ES-I3 (cell line): ENCODE data around the gene RAD51B.

Experiments
- H3K36me3 ChIP-seq: 2 replicates; pipeline ENCODE4 v1.6.1; 2013; ENCODE audit warnings: mild to moderate bottlenecking, low read length, control low read depth, moderate library complexity; ENCODE audit not compliant: insufficient read depth
- H3K4me1 ChIP-seq: 2 replicates; pipeline ENCODE4 v1.6.1; 2013; ENCODE audit warnings: mild to moderate bottlenecking, control low read depth, low read length; ENCODE audit not compliant: insufficient read depth
- H3K9ac ChIP-seq: 2 replicates; pipeline ENCODE4 v1.6.1; 2013; ENCODE audit warnings: low read depth, mild to moderate bottlenecking, low read length, moderate library complexity
- H3K9me3 ChIP-seq: 2 replicates; pipeline ENCODE4 v1.6.1; 2013; ENCODE audit warnings: mild to moderate bottlenecking, low read length, moderate library complexity; ENCODE audit not compliant: control insufficient read depth, insufficient read depth

The RAD51B gene

DNA sequence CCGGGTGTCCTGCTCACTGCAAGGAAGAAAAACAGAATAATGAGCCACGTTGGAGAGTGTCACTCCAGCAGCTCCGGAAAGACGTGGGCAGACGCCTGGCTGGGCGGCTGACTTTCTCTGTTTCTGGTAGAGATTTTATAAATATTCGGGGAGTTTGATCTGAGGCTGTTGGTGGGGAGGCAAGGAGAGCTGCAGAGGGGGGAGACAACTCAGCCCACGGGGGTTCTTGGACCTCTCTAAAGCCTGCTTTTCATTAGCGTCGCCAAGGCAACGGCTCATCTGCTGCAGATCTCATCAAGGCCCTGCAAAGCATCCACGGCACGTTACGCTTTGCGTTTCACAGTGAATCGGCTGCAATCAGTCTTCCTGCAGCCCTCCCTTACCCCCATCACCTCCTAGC, 766.1 kb downstream of the RAD51B start:
- peaks cover 38% of the 10 kb centered on the region for H3K4me1 ChIP-seq
- H3K9ac ChIP-seq, result no peak overlapping the region
- no peaks in the 10 kb centered on the region for H3K36me3 ChIP-seq
- H3K9me3 ChIP-seq, result no peaks in the 10 kb centered on the region

DNA sequence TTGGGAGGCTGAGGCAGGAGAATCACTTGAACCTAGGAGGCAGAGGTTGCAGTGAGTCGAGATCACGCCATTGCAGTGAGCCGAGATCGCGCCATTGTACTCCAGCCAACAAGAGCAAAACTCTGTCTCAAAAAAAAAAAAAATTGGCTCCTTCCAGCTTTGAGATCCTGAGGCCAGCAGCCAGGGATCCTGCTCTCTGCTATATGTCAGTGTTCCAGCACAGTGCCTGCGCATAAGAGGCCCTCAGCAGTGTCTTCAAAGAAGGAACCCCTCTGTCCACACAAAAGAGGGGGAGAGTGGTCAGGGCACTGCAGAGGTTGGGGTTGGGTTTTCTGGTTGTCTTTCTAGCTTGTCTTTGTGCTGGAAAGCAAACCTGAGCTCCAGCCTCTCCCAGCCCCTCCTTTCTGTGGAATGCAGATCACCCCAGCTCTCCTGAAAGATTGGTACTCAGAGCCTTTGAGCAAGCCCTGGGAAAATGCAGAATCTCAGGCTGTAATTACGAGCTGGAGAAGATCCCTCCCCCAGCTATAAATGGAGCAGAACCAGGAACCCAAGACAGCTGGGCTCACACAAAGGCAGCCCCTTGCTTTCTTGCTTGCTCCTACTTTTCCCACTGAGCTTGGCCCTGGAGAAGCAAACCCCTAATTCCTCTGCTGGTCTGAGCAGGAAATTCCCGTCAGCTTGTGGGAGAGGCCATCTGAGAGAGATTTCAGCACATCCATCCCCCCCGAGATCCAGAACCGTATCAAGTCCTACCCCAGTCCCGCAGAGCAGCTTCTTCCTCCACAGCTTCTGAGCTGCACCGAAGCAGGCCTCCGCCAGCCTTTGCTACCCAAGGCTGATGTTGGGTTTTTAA, 767.5 kb downstream of the RAD51B start:
- Histone ChIP-seq H3K9me3 (no peaks in the 10 kb centered on the region), H3K36me3 (no peaks in the 10 kb centered on the region), H3K4me1 (peaks cover 38% of the 10 kb centered on the region), H3K9ac (no peak overlapping the region)

DNA sequence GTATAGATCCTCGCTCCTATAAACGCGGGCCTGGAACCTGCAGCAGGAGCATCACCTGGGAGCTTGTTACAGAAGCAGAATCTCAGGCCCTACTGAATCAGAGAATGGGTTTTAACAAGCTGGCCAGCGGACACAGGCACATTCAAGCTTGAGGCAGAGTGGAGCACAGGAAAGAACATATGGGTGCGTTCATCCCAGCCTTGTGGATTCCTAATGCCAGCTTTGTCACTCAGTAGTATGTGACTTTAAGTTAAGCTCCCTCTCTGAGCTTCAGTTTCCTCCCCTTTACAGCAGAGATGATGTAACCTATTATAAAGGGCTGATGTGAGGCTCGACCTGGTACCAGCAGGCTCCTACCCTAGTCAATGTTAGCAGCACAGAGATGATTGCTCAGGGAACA, 768.4 kb downstream of the RAD51B start:
- H3K9me3 ChIP-seq, result no peaks in the 10 kb centered on the region
- H3K4me1 ChIP-seq, result peaks cover 39% of the 10 kb centered on the region
- no peak overlapping the region for H3K9ac ChIP-seq

GRCh38 chr14:68589447-68590200, 770.0 kb downstream of the RAD51B start:
- H3K9ac ChIP-seq, result no peak overlapping the region

More for the DNA sequence above, 768.4 kb downstream of the RAD51B start:
- H3K36me3 ChIP-seq, result no peaks in the 10 kb centered on the region

GRCh38 chr14:68590201-68590522, 770.6 kb downstream of the RAD51B start:
- H3K9me3 ChIP-seq, result no peaks in the 10 kb centered on the region
- H3K4me1 ChIP-seq, result peaks cover 59% of the 10 kb centered on the region
- H3K36me3 ChIP-seq, result no peaks in the 10 kb centered on the region
- H3K9ac ChIP-seq, result no peak overlapping the region

More at GRCh38 chr14:68589447-68590200, 770.0 kb downstream of the RAD51B start:
- no peaks in the 10 kb centered on the region for H3K9me3 ChIP-seq
- H3K4me1 ChIP-seq, result peaks cover 54% of the 10 kb centered on the region
- no peaks in the 10 kb centered on the region for H3K36me3 ChIP-seq

DNA sequence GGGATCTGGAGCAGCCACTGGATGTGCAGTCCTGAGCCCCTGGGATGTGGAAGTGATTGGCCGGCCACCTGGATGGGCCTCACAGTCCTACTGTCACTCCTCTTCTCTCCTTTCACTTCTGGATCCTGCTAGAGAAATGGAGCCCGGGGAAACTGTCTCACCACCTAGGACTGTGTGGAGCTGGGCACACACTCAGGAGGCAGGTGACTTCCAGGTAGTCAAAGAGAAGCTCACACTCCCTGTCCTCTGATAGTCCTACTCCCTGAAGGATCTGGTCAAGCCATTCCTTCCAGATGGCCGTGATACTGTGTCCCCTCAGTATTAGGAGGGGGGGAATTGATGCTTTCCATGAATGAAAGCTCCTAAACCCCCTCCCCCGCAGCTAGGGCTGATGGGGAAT, 772.2 kb downstream of the RAD51B start:
- no peaks in the 10 kb centered on the region for H3K36me3 ChIP-seq
- no peaks in the 10 kb centered on the region for H3K9me3 ChIP-seq
- H3K4me1 ChIP-seq, result peaks cover 54% of the 10 kb centered on the region
- no peak overlapping the region for H3K9ac ChIP-seq

GRCh38 chr14:68592948-68593556, 773.5 kb downstream of the RAD51B start:
- Histone ChIP-seq H3K9me3 (no peaks in the 10 kb centered on the region), H3K36me3 (no peaks in the 10 kb centered on the region), H3K9ac (no peak overlapping the region), H3K4me1 (peaks cover 45% of the 10 kb centered on the region)

GRCh38 chr14:68593806-68594536, 774.4 kb downstream of the RAD51B start:
- H3K9ac ChIP-seq, result peak overlapping the region; percentile 3; the same call in 1 of the 2 replicates
- no peaks in the 10 kb centered on the region for H3K9me3 ChIP-seq
- no peaks in the 10 kb centered on the region for H3K36me3 ChIP-seq
- H3K4me1 ChIP-seq, result peaks cover 44% of the 10 kb centered on the region

- peaks cover 44% of the 10 kb centered on the region for H3K4me1 ChIP-seq
These were observed 775.3 kb downstream of the RAD51B start for GRCh38 chr14:68594737-68595380.

GRCh38 chr14:68596211-68596610, 776.6 kb downstream of the RAD51B start:
- H3K36me3 ChIP-seq, result no peaks in the 10 kb centered on the region
- no peak overlapping the region for H3K9ac ChIP-seq
- peaks cover 40% of the 10 kb centered on the region for H3K4me1 ChIP-seq
- no peaks in the 10 kb centered on the region for H3K9me3 ChIP-seq

More at GRCh38 chr14:68594737-68595380, 775.3 kb downstream of the RAD51B start:
- H3K9ac ChIP-seq, result no peak overlapping the region
- H3K36me3 ChIP-seq, result no peaks in the 10 kb centered on the region
- no peaks in the 10 kb centered on the region for H3K9me3 ChIP-seq

DNA sequence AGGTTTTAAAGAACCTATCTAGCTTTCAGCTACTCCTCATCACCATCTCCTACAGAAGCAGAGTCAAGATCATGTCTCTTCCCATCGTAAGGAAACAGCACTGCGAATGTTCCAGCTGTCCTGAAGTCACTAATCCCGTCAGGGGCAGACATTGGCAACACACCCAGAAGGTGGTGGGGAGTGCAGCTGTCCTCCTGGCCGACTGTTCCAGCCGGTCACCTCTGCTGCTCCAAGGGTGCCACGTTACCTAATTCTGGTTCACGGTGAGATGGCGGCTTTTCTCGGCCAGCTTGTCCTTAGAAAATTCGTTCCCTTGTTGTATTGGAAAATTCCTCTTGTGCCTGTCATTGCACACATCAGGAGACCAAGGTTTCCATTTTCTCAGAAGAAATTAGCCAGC, 777.1 kb downstream of the RAD51B start:
- H3K4me1 ChIP-seq, result peaks cover 40% of the 10 kb centered on the region
- H3K36me3 ChIP-seq, result no peaks in the 10 kb centered on the region
- no peaks in the 10 kb centered on the region for H3K9me3 ChIP-seq
- no peak overlapping the region for H3K9ac ChIP-seq

- no peaks in the 10 kb centered on the region for H3K36me3 ChIP-seq
- H3K4me1 ChIP-seq, result peaks cover 37% of the 10 kb centered on the region
- H3K9me3 ChIP-seq, result no peaks in the 10 kb centered on the region
- H3K9ac ChIP-seq, result no peak overlapping the region
These were observed 778.5 kb downstream of the RAD51B start for GRCh38 chr14:68598089-68598488.

DNA sequence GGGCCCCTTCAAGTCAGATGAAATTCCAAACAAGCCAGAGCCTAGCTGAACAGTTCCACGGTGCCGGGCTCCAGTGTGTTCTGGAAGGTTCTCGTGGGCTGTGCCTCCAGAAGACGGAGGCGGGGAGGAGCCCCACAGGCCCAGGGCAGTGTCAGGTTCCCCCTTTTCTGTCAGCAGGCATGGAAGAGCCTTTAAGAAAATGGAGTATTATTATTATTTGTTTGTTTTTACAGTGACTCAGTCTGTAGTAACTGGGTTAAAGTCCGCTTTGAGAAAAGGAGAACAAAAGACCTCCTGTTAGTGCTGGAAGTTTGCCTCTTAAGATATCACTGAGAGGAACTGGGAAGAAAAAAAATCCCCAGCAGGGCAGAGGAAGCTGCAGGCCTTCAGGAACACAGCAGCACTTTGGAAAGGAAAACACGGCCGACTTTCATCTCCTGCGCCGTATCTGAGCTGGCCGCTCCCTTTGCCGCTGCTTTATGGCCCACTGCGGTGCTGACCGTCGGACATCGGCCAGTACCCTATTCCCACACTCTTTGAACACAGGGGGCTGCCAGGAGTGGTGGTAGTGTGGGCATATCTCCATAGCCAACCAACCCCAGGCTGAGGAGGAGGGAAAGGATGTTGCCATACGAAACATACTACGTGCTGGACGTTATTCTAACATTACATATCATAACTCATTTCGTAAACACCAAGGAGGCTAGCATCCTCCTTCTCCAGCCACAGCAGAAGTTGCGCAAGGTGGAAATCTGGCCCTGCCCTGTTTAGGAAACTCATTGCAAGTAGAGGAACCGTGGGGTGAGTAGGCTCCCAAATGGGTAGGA, 779.3 kb downstream of the RAD51B start:
- no peaks in the 10 kb centered on the region for H3K36me3 ChIP-seq
- no peak overlapping the region for H3K9ac ChIP-seq
- H3K9me3 ChIP-seq, result no peaks in the 10 kb centered on the region
- peaks cover 30% of the 10 kb centered on the region for H3K4me1 ChIP-seq
